Measurements from ENCODE around the gene CRIM1. TPM values are rescaled to one million over a fixed set of nuclear protein-coding genes. Genes with fewer than 3 reads are reported as not detected.

Gene CRIM1
- total and polyA plus RNA-seq, 2 experiments from 2014 or later = 10.5 to 36.4 TPM

- Histone ChIP-seq H3F3A (replicated peaks; ENCODE audit: low read depth) (no peaks in the 10 kb centered on the region), H3K9me2 (ENCODE audit: insufficient read depth) (no peaks in the 10 kb centered on the region), H3K36me3 (ENCODE audit: insufficient read depth) (no peaks in the 10 kb centered on the region), H3K4me1 (ENCODE audit: insufficient read depth) (peaks cover 3% of the 10 kb centered on the region; the same call in 1 of the 2 replicates), H3K27me3 (ENCODE audit: insufficient read depth) (no peaks in the 10 kb centered on the region), H2AFZ (no peak overlapping the region), H3K4me2 (no peak overlapping the region), H4K20me1 (replicated peaks; ENCODE audit: insufficient read depth) (no peaks in the 10 kb centered on the region), H3K79me2 (replicated peaks; ENCODE audit: insufficient read depth) (0 out of 2 replicates have a peak, but pooled peaks cover 5% of the 10 kb centered on the region), H3K4me3 (no peak overlapping the region), H3K27ac (ENCODE audit: low read depth) (no peak overlapping the region)
- H3K4me3 Mint-ChIP-seq = no peak overlapping the region
- no peaks in the 10 kb centered on the region for H3K27me3 Mint-ChIP-seq (ENCODE audit: insufficient read depth, low read depth, poor library complexity)
- no peak overlapping the region; the same call in 1 of the 2 replicates for H3K27ac Mint-ChIP-seq
- H3K4me1 Mint-ChIP-seq = peaks cover 20% of the 10 kb centered on the region
- DNase-seq (ENCODE audit: low spot score) (no peak), ATAC-seq (no peak)
- H3K9me3 Mint-ChIP-seq = no peaks in the 10 kb centered on the region
- 0 out of 3 replicates have a peak, but pooled peaks cover 3% of the 10 kb centered on the region for H3K36me3 Mint-ChIP-seq (ENCODE audit: low read depth)
- TF ChIP-seq, protein P1, sequence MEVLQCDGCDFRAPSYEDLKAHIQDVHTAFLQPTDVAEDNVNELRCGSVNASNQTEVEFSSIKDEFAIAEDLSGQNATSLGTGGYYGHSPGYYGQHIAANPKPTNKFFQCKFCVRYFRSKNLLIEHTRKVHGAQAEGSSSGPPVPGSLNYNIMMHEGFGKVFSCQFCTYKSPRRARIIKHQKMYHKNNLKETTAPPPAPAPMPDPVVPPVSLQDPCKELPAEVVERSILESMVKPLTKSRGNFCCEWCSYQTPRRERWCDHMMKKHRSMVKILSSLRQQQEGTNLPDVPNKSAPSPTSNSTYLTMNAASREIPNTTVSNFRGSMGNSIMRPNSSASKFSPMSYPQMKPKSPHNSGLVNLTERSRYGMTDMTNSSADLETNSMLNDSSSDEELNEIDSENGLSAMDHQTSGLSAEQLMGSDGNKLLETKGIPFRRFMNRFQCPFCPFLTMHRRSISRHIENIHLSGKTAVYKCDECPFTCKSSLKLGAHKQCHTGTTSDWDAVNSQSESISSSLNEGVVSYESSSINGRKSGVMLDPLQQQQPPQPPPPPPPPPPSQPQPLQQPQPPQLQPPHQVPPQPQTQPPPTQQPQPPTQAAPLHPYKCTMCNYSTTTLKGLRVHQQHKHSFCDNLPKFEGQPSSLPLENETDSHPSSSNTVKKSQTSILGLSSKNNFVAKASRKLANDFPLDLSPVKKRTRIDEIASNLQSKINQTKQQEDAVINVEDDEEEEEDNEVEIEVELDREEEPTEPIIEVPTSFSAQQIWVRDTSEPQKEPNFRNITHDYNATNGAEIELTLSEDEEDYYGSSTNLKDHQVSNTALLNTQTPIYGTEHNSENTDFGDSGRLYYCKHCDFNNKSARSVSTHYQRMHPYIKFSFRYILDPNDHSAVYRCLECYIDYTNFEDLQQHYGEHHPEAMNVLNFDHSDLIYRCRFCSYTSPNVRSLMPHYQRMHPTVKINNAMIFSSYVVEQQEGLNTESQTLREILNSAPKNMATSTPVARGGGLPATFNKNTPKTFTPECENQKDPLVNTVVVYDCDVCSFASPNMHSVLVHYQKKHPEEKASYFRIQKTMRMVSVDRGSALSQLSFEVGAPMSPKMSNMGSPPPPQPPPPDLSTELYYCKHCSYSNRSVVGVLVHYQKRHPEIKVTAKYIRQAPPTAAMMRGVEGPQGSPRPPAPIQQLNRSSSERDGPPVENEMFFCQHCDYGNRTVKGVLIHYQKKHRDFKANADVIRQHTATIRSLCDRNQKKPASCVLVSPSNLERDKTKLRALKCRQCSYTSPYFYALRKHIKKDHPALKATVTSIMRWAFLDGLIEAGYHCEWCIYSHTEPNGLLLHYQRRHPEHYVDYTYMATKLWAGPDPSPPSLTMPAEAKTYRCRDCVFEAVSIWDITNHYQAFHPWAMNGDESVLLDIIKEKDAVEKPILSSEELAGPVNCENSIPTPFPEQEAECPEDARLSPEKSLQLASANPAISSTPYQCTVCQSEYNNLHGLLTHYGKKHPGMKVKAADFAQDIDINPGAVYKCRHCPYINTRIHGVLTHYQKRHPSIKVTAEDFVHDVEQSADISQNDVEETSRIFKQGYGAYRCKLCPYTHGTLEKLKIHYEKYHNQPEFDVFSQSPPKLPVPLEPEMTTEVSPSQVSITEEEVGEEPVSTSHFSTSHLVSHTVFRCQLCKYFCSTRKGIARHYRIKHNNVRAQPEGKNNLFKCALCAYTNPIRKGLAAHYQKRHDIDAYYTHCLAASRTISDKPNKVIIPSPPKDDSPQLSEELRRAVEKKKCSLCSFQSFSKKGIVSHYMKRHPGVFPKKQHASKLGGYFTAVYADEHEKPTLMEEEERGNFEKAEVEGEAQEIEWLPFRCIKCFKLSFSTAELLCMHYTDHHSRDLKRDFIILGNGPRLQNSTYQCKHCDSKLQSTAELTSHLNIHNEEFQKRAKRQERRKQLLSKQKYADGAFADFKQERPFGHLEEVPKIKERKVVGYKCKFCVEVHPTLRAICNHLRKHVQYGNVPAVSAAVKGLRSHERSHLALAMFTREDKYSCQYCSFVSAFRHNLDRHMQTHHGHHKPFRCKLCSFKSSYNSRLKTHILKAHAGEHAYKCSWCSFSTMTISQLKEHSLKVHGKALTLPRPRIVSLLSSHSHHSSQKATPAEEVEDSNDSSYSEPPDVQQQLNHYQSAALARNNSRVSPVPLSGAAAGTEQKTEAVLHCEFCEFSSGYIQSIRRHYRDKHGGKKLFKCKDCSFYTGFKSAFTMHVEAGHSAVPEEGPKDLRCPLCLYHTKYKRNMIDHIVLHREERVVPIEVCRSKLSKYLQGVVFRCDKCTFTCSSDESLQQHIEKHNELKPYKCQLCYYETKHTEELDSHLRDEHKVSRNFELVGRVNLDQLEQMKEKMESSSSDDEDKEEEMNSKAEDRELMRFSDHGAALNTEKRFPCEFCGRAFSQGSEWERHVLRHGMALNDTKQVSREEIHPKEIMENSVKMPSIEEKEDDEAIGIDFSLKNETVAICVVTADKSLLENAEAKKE (CRISPR knock-in tag; IDR thresholded peaks at IDR 0.05) = no peak
- TF ChIP-seq STAT1 (IDR thresholded peaks at IDR 0.05; ENCODE audit: unreplicated experiment) (no peak), POLR2AphosphoS5 (IDR thresholded peaks at IDR 0.05; ENCODE audit: low read depth) (no peak), EZH2 (IDR thresholded peaks at IDR 0.05; ENCODE audit: low read depth, unreplicated experiment) (no peak)
- TF ChIP-seq, protein P2, sequence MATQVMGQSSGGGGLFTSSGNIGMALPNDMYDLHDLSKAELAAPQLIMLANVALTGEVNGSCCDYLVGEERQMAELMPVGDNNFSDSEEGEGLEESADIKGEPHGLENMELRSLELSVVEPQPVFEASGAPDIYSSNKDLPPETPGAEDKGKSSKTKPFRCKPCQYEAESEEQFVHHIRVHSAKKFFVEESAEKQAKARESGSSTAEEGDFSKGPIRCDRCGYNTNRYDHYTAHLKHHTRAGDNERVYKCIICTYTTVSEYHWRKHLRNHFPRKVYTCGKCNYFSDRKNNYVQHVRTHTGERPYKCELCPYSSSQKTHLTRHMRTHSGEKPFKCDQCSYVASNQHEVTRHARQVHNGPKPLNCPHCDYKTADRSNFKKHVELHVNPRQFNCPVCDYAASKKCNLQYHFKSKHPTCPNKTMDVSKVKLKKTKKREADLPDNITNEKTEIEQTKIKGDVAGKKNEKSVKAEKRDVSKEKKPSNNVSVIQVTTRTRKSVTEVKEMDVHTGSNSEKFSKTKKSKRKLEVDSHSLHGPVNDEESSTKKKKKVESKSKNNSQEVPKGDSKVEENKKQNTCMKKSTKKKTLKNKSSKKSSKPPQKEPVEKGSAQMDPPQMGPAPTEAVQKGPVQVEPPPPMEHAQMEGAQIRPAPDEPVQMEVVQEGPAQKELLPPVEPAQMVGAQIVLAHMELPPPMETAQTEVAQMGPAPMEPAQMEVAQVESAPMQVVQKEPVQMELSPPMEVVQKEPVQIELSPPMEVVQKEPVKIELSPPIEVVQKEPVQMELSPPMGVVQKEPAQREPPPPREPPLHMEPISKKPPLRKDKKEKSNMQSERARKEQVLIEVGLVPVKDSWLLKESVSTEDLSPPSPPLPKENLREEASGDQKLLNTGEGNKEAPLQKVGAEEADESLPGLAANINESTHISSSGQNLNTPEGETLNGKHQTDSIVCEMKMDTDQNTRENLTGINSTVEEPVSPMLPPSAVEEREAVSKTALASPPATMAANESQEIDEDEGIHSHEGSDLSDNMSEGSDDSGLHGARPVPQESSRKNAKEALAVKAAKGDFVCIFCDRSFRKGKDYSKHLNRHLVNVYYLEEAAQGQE (IDR thresholded peaks at IDR 0.05; ENCODE audit: unreplicated experiment) = no peak
Observed at GRCh38 chr2:36492216-36492945, 136.8 kb downstream of the CRIM1 start.
